HG02840 (cell line): ENCODE data around the gene CD300C.
"Not testable (repeated sequence)": the region's sequence is repeated elsewhere in the genome, so short reads cannot be mapped to it uniquely, and the experiment has no call there.

ENCODE experiments used
- ATAC-seq: cut with Tn5 transposase; IDR thresholded peaks from one replicate; pipeline ENCODE4 v1.9.1; 2021; ENCODE audit warnings: mild to moderate bottlenecking, moderate library complexity, moderate number of reproducible peaks; ENCODE audit not compliant: unreplicated experiment, low FRiP score

CD300C gene

DNA sequence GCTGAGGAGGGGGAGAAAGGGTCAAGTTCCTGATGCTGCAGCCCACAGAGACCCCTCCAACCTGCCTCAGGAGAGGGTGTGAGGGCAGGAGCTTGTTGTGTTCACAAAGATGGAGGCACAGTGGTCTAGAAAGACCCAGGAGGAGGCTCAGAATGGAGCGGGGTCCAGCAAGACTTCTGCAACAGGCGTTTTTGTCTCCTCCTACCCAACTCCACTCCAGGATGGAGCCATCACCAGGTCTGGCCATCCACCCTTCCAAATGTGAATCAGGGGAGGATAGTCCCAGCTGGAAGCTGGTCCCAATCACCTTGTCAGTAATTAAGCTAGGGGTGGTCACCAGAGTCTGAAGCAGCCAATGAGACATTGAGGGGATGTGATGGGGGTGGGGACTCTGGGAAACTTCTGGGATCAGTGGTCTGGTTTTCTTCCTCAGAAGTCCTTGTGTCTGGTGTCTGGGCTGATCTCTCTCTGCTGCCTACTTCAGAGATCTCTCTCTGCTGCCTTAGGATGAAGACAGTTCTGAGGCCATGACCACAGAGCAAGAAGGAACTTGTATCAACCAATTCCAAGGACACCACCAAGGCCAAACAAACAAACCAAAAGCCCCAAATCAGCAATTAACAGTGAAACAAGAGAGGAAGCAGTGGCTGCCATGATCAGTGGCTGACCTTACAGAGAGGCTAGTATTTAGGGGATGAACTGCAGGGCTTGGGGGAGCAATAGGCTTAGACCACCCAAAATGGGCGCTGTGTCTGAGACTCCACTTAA, 29.2 kb downstream of the CD300C start:
- ATAC-seq = no peak

- ATAC-seq = no peak
These were observed 30.0 kb downstream of the CD300C start for GRCh38 chr17:74515941-74516340.

- ATAC-seq = no peak
These were observed 31.1 kb downstream of the CD300C start for GRCh38 chr17:74514632-74515334.

GRCh38 chr17:74513987-74514631, 31.8 kb downstream of the CD300C start:
- no peak for ATAC-seq

- ATAC-seq = no peak
These were observed 33.3 kb downstream of the CD300C start for GRCh38 chr17:74512624-74513091.

GRCh38 chr17:74512036-74512435, 33.9 kb downstream of the CD300C start:
- ATAC-seq = no peak

- ATAC-seq = no peak
These were observed 37.8 kb downstream of the CD300C start for GRCh38 chr17:74508156-74508555.

DNA sequence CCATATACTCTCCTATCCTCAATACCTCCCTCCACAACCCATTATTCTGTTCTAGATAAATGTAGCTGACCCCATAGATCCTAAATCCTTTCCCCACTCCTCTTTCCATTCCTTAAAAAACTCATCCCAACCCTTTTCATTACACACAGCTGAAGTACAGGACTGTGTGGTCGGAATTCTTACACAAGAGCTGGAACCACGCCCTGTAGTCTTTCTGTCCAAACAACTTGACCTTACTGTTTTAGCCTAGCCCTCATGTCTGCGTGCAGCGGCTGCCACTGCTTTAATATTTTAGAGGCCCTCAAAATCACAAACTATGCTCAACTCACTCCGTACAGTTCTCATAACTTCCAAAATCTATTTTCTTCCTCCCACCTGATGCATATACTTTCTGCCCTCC, 42.0 kb downstream of the CD300C start:
- ATAC-seq = not testable (repeated sequence)

DNA sequence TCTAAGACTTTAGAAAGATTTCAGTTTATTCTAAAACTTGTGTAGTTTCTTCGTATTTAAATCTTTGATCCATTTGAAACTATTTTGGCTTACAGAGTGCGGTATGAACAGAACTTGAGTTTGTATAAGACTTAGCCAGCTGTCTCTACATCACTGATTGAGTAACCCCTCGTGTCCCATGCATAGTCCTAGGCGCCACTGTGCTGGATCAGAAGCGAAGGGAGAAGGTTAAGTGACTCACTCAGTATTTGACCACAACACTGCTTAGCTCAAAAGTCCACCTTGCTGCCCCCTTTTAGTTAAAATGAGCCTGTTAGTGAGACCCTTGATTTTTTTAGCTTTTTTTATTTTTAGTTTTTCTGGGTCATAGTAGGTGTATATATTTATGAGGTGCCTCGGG, 43.1 kb downstream of the CD300C start:
- ATAC-seq = no peak

GRCh38 chr17:74499992-74500391, 45.9 kb downstream of the CD300C start:
- no peak for ATAC-seq

- no peak for ATAC-seq
These were observed 48.4 kb downstream of the CD300C start for GRCh38 chr17:74497471-74497870.

DNA sequence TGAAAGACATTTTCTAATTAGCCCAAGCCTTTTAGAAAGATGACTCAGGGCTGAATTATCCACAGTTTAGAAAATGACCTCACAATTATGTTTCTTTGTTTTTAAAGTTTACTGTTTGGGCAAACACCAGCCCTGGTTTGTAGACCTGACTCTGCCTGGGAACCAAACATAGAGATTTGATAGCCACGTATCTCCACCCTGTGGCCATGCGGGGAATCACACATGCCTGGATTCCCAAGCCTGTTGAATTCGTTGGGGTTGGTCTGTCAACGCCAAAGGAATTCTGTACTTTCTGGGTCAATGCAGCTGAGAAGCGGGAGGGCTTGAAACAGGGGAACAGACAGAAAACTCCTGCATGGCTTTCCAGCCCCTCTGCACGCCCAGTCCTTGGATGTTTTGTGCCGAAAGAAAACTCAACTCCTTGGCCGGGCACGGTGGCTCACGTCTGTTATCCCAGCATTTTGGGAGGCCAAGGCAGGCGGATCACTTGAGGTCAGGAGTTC, 52.5 kb downstream of the CD300C start:
- no peak for ATAC-seq

GRCh38 chr17:74491626-74492025, 54.3 kb downstream of the CD300C start:
- no peak for ATAC-seq
